Central memory CD4-positive, alpha-beta T cell (primary cell): Measurements from ENCODE around the gene RPSA.
"Not testable (repeated sequence)": the region's sequence is repeated elsewhere in the genome, so short reads cannot be mapped to it uniquely, and the experiment has no call there.

Source experiments
- DNase-seq: peaks from one replicate; pipeline ENCODE4 v3.0.0; 2022

RPSA gene

DNA sequence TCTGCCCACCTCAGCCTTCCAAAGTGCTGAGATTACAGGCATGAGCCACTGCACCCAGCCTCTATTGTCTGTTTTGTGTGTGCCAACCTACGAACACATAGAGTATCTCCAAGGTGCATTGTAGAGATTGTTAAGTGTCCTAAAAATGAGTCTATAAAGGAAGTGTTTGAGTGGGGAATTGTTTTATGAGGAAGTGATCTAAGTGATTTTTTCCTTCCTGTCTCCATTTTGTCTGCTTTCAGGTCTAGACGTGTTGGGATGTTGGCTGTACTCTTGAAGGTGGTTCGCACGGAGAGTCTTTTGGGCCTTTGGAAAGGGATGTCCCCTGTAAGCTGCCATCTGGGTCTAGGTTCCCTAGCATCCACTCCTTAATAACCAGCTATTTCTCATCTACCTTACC is 16.3 kb upstream of the RPSA start:
- no peak for DNase-seq

DNA sequence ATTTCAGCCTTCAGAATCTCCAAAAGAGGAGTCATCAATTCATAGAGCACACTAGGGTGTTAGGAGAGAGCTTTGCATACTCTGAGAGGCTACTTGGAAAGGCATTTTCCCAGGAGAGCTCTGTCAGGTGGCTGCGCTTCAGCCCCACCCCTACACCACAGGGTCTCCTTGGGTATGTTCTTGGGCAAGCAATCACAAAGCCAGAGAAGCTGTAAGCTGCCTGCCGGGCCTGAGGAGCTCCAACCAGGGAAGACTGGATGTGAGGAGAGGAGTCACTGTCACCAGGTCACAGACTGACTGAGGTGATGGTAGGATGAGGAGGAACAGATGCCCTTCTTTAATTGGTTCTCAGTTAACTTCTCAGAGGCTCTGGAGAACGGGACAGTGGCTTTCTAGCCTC is 9.8 kb upstream of the RPSA start:
- no peak for DNase-seq

DNA sequence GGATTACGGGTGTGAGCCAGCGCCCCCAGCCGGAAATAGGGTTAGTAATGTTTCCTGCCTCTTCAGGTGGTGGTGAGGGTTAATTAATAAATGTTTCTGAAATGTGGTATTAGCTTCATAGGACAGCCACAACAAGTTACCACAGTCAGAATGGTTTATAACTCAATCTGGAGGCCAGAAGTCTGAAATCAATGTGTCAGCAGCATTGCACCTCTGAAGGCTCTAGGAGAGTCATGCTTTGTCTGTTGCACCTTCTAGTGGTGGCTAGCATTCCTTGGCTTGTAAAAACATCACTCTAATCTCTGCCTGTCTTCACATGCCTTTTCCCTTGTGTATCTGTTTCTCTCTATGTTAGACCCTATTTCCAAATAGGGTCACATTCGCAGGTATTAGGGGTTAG is 7.8 kb upstream of the RPSA start:
- DNase-seq: no peak

DNA sequence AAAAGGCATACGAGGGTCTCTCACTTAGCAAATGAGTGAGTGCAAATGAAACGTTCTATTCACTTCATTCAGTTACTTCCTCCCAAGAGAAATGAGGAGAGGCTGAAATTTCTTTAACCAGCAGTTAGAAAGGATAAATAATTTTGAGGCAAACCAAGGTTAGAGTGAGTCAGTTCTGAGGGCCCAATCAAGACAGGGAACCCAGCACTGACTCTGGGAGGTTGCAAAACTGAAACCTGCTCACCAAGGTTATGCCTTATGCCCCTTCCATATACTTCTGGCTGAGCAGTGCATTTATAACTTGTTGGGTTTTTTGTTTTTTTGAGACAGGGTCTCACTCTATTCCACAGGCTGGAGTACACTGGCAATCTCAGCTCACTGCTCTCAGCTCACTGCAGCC is 4.5 kb upstream of the RPSA start:
- no peak for DNase-seq

DNA sequence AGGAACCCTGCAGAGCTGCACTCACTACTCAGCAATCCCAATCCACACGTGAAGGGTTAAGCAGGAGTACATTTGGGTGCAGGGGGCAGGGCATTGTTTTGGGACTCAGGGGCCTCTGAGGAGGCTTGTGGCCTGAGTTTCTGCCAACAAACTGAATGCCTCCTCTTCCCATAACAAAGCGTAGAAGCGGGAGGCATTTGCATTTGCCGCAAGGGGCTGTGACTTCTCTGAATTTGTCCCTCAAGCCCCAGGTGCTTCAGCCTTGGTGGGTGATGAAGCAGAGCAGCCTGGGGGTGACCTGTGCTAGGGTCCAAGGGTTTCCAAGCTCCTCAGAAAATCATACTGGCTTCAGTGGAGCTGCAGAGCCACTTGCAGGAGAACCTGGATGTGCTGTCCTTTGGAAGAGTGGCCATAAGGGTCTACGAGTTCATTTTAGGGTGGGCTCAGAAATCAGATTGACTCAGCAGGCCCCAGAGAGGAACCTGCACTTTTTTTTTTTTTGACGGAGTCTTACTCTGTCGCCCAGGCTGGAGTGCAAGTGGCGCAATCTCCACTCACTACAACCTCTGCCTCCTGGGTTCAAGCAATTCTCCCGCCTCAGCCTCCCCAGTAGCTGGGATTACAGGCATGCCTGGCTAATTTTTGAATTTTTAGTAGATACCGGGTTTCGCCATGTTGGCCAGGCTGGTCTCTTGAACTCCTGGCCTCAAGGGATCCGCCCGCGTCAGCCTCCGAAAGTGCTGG is 1.4 kb upstream of the RPSA start:
- no peak for DNase-seq

DNA sequence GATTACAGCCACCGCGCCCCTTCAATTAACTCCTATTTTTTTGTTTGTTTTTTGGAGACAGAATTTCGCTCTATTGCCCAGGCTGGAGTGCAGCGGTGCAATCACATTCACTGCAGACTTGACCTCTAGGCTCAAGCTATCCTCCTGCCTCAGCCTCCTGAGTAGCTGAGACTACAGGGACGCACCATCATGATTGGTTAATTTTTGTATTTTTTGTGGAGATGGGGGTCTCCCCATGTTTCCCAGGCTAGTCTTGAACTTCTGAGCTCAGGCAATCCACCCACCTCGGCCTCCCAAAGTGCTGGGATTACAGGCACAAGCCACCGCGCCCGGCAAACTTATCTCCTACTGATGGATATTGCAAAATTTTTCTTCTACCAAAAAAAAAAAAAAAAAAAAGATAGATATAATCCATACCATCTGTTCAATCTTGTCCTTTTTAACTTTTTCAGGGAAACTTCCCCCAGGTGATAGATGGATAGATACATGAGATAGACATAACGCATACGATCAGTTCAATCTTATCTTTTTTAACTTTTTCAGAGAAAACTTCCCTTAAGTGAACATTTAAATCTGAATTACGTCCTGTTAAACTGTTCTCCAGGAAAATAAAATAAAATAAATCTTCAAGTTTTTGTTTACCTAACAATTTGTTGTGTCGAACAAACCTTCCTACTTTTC is 693 bp upstream of the RPSA start:
- no peak for DNase-seq

DNA sequence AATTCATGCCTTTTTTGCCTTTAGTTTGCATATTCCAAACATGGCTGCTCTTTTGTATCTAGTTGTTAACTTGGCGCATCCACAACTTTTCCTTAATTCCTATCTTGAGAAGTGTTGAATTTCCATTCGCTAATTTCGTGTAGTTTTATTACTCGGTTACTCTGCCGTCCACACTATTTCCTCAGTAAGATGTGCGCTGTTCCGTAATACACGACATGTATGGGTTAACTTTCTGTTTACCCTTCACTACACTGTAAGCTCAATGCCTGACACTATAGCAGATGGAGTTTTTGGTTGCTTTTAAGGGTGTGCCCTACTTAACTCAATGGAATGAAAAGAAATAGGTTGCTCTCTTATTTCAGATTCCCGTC is 724 bp downstream of the RPSA start:
- DNase-seq: no peak

- DNase-seq: no peak
Measured at GRCh38 chr3:39407773-39408492, 1.4 kb downstream of the RPSA start.

GRCh38 chr3:39408493-39409372 is 2.2 kb downstream of the RPSA start:
- DNase-seq: no peak

DNA sequence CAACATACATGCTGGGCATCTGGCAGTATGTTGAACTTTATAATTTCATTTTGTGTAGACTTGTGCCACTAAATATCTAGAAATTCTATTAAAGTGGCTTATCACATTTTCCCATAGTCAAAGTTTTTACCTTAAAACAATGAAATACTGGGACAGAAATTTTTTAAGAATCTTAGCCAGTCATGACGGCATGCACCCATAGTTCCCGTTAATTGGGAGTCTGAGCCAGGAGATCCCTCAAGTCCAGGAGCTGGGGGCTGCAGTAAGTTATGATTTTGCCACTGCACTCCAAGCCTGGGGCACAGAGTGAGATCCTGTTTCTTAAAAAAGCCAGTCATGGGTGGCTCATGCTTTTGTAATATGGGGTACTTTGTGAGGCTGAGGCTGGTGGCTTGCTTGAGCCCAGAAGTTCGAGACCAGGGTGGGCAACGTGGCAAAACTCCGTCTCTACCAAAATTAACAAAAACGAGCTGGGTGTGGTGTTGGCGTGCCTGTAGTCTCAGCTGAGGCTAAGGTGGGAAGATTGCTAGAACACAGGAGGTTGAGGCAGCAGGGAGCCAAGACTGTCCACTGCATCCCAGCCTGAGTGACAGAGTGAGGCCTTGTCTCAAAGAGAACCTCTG is 3.1 kb downstream of the RPSA start:
- no peak for DNase-seq

DNA sequence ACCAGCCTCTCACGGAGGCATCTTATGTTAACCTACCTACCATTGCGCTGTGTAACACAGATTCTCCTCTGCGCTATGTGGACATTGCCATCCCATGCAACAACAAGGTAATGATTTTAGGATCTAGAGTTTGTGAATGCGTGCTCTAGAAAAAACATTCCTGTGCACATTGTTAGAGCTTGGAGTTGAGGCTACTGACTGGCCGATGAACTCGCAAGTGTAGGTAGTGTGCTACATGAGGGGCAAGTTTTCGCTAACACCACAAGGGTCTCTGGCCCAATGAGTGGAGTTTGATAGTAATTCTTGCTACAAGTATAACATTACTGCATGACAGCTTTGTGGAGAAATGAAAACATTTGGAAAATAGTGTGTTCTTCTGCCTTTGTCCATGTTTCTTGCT is 4.4 kb downstream of the RPSA start:
- DNase-seq: no peak

- no peak for DNase-seq
Measured at GRCh38 chr3:39412668-39413260, 6.2 kb downstream of the RPSA start.

DNA sequence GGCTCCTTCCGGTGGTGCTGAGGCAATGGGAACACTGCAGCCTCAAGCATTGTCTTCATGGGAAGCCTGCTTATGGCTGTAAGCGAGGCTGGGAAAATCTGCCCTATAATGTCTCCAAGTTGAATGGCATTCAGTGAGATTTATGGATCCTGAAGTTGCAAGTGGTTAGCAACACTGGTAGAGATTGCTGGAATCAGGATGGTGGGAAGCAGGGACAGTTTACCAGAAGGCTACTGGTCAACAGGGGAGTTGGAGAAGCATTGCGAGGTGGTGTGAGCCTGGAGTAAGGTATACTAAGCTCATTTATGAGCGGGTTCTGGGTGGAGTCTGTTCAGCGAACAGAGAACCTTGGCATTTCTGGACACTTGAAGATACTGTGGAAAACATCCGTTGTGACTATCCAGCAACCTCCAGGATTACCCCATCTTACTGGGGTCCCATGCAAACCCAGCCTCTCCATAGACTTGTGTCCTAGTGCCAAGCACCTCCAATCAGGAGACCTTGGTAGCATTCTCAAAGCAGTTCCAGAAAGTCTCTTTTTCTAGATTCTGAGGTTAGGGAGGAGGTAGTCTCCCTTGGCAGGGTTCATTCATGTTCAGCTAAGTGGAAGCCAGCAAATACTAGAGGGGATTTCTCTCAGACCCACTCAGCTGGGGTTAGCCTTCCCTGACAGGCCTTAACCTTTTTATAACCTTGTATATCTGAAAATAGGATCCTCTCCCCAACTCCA is 7.3 kb downstream of the RPSA start:
- no peak for DNase-seq

DNA sequence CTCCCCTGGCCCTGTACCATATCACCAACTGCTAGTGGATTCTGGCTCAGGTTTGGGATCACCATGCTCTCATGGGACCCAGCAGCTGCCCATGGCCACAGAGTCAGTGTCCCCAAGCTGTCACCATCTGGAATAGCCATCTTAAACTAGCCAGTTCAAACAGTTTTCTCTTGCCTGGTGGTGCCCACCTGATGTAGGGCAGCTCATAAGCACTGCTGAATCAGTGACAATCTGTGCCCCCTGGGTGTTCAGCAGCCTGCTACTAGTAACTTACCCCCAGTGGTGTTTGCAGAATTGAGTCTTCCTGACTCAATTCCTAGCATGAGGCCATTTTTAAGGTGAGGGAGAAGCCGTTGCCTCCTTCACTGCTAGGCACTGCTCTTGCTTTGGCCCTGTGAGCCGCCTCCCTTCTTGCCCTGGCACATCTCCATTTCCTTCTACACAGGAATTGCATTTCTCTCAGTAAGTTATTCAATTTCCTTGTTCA is 7.9 kb downstream of the RPSA start:
- DNase-seq: no peak

DNA sequence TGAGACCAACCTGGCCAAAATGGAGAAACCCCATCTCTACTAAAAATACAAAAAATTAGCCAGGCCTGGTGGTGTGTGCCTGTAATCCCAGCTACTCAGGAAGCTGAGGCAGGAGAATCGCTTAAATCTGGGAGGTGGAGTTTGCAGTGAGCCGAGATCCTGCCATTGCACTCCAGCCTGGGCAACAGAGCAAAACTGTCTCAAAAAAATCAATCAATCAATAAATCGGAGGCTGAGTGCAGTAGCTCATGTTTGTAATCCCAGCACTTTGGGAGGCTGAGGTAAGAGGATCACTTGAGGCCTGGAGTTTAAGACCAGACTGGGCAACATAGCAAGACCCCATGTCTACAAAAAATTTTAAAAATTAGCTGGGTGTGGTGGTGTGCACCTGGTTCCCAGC is 8.8 kb downstream of the RPSA start:
- not testable (repeated sequence) for DNase-seq

DNA sequence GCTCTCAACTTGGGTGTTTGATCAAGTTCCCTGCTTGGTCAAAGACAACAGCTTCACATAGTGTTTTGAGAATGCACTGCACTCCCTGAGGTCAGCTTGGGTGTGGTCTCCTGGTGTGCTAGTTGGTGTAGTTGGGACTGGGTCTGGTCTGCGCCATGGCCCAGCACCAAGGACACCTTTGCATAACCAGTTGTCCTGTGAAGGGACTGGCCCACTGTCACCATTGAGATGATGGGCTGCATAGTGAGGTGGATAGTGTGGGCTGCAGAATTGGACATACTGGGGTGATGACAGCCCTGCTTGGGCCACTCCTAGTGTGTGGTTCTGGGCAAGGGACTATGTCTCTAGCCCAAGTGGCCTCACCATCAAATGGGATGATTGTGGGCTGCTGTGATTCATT is 9.5 kb downstream of the RPSA start:
- DNase-seq: no peak

DNA sequence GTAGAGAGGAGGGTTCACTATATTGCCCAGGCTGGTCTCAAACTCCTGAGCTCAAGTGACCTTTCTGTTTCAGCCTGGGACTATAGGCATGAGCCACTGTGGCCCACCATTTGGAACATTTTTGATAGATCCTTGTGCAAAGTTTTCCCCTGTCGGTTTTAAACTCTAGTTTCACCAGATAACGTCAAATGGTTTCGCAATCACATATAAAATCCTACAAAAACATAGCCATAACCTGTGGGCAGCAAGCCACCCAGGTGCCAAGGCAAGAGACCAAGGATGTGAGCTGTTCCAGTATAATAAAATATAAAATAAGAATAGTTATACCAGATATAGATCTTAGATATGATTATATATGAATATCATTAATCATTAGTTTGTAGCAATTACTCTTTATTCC is 10.5 kb downstream of the RPSA start:
- DNase-seq: not testable (repeated sequence)

DNA sequence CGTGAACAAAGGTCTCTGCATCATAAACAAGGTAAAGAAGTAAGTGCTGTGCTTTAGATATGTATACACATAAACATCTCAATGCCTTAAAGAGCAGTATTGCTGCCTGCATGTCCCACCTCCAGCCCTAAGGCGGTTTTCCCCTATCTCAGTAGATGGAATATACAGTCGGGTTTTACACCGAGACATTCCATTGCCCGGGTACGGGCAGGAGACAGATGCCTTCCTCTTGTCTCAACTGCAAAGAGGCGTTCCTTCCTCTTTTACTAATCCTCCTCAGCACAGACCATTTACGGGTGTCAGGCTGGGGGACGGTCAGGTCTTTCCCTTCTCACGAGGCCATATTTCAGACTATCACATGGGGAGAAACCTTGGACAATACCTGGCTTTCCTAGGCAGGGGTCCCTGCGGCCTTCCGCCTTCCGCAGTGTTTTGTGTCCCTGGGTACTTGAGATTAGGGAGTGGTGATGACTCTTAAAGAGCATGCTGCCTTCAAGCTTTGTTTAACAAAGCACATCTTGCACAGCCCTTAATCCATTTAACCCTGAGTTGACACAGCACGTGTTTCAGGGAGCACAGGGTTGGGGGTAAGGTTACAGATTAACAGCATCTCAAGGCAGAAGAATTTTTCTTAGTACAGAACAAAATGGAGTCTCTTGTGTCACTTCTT is 12.2 kb downstream of the RPSA start:
- not testable (repeated sequence) for DNase-seq

GRCh38 chr3:39419742-39420315 is 13.3 kb downstream of the RPSA start:
- DNase-seq: no peak

- no peak for DNase-seq
Measured at GRCh38 chr3:39420543-39420942, 14.0 kb downstream of the RPSA start.
